ENCODE results near the gene TACSTD2. TPM values are rescaled to one million over a fixed set of nuclear protein-coding genes. Genes with fewer than 3 reads are reported as not detected.

TACSTD2 gene
- total RNA-seq, 1 experiment from 2014 or later = 12.2 TPM

GRCh38 chr1:58568271-58568860, 8.7 kb downstream of the TACSTD2 start:
- intact Hi-C loops (cut with micrococcal nuclease) = no loop called here
- Histone ChIP-seq H4K20me1 (ENCODE audit: insufficient read depth) (no peaks in the 10 kb centered on the region), H3K9ac (ENCODE audit: low read length) (no peak overlapping the region), H3K9me2 (ENCODE audit: insufficient read depth) (no peaks in the 10 kb centered on the region), H3K27me3 (ENCODE audit: insufficient read depth, low read length) (no peaks in the 10 kb centered on the region), H3K4me1 (ENCODE audit: control insufficient read depth in 1 of 2, insufficient read depth in 2 of 2, low read length in 2 of 2) (peaks cover 8 to 21% of the 10 kb centered on the region in 2 experiments), H3K27ac (ENCODE audit: low read depth, low read length) (no peak overlapping the region), H3K79me2 (ENCODE audit: insufficient read depth, low read length) (no peaks in the 10 kb centered on the region), H3K4me3 (replicated peaks in 1 of 2; ENCODE audit: low read depth in 1 of 2, low read length in 2 of 2) (no peak overlapping the region), H3K4me2 (ENCODE audit: low read length) (no peak overlapping the region), H2AFZ (ENCODE audit: low read depth, low read length, poor library complexity, severe bottlenecking) (no peak overlapping the region), H3K36me3 (ENCODE audit: control insufficient read depth in 1 of 2, insufficient read depth in 2 of 2, low read length in 2 of 2) (no peaks in the 10 kb centered on the region), H3K9me3 (ENCODE audit: control insufficient read depth in 1 of 2, insufficient read depth in 1 of 2, low read depth in 1 of 2, low read length in 2 of 2) (no peaks in the 10 kb centered on the region)
- DNase-seq (ENCODE audit: low read depth, low spot score) = no peak
- CTCF ChIA-PET = no interaction called here
- no TSS peak for BruUV-seq (replicated peaks)
- POLR2A ChIA-PET = no interaction called here
- ATAC-seq = no peak
- RAD21 ChIA-PET (ENCODE audit: low non-redundant PET in 1 of 2, low total read pairs in 2 of 2, uncharacterized antibody in 2 of 2, unreplicated experiment in 2 of 2) = no interaction called here
- TF ChIP-seq POLR2AphosphoS5 (IDR thresholded peaks at IDR 0.05; ENCODE audit: low read depth, low read length) = no peak
- TF ChIP-seq ZFX (IDR thresholded peaks at IDR 0.05) = no peak
- TF ChIP-seq ZNF274 (IDR thresholded peaks at IDR 0.05; ENCODE audit: low read depth, low read length) = no peak
- TF ChIP-seq SIN3A (IDR thresholded peaks at IDR 0.05; ENCODE audit: low read depth) = no peak
- TF ChIP-seq REST (IDR thresholded peaks at IDR 0.05; ENCODE audit: low read depth) = no peak
- no peak for TF ChIP-seq CBX3 (IDR thresholded peaks at IDR 0.05; ENCODE audit: low read depth)
- TF ChIP-seq MAX (IDR thresholded peaks at IDR 0.05) = no peak
- no peak for TF ChIP-seq ATF3 (IDR thresholded peaks at IDR 0.05)
- TF ChIP-seq SRF (IDR thresholded peaks at IDR 0.05; ENCODE audit: low read depth) = no peak
- no peak for TF ChIP-seq EGR1 (IDR thresholded peaks at IDR 0.05; ENCODE audit: low read depth)
- TF ChIP-seq YY1 (IDR thresholded peaks at IDR 0.05; ENCODE audit: extremely low read depth, insufficient replicate concordance, low read depth, low read length) = no peak
- TF ChIP-seq JUND (IDR thresholded peaks at IDR 0.05) = no peak
- TF ChIP-seq SP1 (IDR thresholded peaks at IDR 0.05; ENCODE audit: low read depth) = no peak
